NCI-H146 treated with DMSO at 0.1 percent for 48 hours (cell line): Measurements from ENCODE around the gene APMAP.

Experiments
- DNase-seq: peaks from one replicate; lab custom pipeline; 2025; ENCODE audit not compliant: unreplicated experiment; lab: John Stamatoyannopoulos, UW

Gene APMAP

DNA sequence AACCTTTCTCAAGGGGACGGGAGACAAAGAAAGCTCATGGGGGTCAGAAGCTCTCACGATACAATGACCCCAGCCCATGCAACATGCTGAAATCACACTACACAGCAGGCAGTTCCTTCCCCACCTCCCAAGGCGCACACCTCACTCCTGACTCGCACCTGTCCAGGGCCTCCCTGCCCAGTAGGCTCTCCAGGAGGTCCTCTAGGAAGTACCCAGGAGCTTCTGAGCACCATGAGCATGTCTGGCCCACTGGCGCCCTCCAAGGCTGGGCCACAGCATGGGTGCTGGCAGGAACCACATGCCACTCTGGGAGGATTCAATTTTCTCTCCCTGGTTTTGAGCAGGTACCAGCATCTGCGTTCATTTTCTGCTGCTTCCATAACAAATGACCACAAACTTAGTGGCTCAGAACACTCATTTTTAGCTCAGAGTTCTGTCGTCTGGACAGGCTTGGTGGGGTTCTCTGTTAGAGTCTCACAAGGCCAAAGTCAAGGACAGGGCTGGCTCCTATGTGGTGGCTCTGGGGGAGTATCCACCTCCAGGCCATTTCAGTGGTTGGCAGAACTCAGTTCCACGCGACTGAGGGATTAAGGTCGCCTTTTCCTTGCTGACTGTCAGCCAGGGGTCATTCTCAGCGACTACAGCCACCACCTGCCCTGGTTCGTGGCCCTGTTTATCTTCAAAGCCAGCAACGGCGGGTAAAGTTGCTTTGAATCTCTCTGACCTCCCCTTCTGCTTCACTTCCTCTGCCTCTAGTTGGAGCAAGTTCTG lies 32.7 kb upstream of the APMAP start:
- DNase-seq = no peak

GRCh38 chr20:25024171-25024570 lies 31.6 kb upstream of the APMAP start:
- no peak for DNase-seq

DNA sequence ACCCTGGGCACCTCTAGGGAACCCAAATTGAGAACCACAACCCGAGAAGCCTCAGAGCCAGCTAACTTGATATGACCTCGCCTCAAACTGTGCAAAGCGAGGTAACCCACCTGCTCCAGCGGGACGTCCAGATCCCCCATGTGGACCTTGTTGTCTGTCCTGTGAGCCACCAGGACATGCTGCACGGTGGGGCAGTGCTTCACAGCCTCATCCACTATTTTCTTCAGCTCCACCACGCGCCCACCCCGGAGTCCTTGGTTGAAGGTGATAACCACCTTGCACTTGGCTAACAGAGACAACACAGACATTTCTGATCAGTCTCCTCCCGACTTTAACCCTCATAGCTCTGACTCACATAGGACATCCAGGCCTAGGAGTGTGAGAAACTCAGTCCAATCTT lies 30.8 kb upstream of the APMAP start:
- no peak for DNase-seq

DNA sequence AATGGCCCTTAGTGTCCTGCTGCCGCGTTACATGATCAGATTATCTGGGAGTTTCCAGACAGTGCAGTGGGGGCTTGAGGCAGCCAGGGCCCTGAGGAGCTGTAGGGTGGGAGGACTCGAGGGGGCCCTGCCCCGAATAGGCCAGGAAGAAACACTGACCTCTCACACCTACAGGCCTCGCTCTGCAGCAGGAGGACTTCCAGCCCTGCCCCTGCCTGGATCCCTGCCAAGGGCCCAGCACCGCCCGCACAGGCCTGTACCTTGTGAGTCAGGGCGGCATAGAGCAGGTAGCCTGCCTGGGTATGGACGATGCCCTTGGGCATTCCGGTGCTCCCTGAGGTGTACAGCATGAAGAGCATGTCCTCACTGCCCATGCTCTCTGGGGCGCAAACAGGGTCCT lies 30.1 kb upstream of the APMAP start:
- no peak for DNase-seq

DNA sequence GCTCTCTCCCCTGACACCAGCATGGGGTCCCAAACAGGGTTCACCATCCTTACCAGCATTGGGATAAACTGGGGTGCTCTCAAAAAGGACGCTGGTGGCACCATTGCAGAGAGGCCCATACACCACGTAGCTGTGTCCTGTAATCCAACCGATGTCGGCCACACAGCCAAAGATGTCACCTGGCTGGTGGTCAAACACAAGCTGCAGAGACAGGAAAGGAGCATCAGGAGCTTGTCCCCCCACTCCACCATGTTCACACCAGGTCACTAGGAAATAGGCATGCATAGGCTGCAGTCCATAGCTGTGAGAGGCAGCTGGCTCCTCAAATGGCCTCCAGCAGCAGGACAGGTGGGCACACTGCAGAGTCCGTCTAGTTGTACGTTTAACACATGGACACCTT lies 28.8 kb upstream of the APMAP start:
- DNase-seq = no peak

DNA sequence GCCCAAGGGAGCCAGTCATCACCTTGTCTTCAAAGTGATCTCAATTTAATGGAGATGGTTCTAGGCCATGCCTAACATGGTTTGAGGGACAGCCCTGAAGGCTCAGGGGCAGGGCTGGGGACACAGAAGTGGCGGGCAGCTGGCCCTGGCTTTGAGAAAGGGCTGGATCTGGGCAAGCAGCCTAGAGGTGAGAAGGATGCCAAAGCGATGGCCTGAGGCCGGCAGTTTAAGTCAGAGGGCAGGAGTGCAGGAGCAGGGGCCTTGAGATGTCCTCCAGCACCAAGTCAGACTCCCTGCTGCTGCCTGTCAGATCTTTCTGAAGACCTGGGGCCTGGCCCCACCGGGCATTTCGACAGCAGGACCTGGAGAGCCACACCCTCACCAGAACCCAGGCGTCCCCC lies 28.4 kb upstream of the APMAP start:
- DNase-seq = no peak

- DNase-seq = no peak
These were observed 27.8 kb upstream of the APMAP start for GRCh38 chr20:25020345-25020744.

DNA sequence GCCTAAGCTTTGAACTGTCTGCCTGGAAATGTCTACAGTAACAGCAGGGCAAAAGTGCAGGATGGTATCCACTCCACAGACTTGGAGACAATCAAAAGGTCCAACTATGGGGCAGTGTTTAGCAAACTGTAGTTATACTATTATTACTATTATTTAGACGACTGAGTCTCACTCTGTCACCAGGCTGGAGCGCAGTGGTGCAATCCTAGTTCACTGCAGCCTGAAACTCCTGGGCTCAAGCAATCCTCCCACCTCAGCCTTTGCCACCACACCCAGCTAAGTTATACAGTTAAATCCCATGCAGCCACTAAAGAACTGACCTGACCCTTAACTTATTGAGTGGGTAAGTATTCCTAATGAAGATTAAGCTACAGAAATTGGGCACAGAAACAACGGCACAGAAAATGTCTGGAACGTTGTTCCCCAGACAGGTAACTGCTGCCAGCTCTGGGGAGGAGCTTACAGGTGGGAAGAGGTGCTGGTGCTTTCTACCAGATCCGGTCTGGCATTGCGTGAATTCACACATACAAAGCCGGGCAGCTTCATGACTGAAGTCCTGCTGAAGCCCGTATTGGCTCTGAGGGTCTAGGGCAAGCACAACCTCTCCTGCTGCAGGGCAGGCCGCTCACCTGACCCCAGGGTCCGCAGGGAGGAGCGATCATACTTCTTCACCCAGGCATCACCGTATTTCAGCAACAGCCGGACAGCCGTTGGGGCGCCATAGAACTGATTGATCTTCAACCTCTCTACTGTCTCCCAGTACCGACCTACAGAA lies 27.0 kb upstream of the APMAP start:
- DNase-seq = no peak

DNA sequence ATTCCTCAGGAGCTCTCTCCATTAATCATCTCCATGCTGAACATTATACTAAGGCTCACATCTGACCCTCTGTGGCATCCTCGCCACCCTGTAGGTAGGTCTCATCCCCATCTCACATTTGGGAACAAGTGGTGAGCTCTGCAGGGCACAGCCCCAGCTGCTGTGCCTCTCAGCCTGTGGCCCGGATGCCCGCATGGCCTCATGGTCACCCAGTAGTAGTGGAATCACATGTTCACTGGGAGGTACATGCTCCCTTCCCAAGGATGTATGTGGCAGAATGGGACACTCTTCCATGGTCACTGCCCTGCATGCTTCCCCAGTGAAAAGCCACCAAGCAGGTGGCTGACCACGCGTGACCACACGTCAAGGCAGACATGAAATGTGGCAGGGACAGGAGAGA lies 26.3 kb upstream of the APMAP start:
- no peak for DNase-seq

DNA sequence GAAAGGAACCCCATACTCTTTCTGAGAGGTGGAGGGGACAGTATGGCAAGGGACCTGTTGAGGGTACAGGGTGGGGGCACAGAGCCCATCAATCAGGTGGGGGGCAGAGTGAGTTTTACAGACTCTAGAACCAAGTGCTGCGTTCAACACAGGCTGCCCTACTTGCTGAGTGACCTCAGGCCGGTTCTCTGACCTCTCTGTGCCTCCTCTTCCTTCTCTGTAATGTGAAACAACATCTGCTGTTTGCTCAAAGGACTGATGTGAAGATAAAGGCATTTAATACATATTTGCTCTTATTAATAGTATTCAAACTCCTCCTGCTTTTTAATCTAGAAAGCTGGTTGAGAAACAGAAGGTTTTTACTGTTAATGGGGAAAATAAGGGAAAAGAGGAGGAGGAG lies 25.9 kb upstream of the APMAP start:
- DNase-seq = no peak

DNA sequence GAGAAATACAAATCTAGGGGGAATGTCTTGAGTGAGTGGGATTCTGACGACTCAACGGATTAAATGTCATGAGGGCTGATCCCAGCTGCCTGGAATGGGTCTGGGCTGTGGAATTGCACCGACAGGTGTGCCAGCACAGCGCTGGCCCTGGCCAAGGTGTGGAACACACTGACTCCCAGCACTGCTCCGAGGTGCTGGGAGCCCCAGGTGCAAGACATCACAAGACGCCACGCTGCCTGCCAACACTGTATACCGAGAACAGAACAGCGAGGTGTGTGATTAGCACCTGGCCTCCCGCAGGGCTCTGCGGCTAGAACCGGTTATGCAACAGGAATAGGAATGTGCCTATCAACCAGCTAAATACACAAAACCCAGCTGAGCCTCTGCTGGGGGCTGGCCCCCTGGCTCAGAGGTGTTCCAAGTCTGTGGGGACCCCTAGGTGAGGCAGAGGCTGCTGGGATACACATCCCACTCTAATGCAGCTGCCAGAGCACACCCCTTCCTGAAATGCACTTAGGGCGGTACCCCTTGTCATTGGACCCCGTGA lies 24.8 kb upstream of the APMAP start:
- DNase-seq = peak; percentile 84

DNA sequence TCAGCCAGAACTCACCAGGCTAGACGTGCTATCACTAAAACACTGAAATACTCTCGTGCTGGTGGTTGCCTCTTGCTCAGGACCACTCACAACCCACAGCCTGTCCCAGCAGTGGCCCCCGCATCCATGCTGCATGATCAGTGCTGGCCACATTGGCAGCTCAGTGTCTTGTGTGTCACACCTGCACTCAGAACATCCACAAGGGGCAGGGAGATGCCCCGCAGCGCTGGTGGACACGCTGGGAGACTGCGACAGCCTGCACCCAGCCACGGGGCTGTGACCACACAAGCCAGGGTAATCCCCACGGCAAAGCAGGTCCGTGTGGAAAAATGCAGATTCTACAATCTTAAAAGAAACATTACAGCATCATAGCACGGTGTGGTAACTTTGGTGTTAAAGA lies 23.9 kb upstream of the APMAP start:
- DNase-seq = no peak

- no peak for DNase-seq
These were observed 23.4 kb upstream of the APMAP start for GRCh38 chr20:25015986-25016385.

- peak; percentile 45 for DNase-seq
These were observed 22.3 kb upstream of the APMAP start for GRCh38 chr20:25014816-25015215.

GRCh38 chr20:25013478-25014380 lies 21.2 kb upstream of the APMAP start:
- DNase-seq = no peak

DNA sequence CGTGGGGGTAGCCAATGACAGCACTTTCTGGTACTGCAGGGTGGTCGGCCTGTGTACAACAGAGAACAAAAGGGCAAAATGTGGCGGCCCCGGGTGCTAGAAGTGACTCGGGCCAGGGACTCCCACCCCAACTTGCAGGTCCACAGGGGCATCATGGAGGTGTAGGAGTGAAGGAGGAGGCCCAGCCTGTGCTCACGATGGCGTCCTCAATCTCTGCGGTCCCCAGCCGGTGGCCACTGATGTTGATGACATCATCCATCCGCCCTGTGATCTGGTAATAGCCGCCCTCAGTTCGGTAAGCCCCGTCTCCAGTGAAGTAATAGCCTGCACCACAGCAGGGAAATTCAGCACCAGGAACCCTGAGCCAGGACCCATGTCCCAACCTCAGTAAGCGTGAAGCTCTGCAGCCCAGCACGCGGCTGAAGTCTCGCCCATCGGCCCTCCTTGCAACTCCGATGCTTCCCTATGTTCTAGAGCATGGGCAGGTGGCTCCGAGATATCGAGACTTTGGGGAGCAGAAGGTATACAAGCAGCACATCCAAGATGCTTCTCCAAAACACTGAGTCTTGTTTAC lies 20.2 kb upstream of the APMAP start:
- DNase-seq = no peak

DNA sequence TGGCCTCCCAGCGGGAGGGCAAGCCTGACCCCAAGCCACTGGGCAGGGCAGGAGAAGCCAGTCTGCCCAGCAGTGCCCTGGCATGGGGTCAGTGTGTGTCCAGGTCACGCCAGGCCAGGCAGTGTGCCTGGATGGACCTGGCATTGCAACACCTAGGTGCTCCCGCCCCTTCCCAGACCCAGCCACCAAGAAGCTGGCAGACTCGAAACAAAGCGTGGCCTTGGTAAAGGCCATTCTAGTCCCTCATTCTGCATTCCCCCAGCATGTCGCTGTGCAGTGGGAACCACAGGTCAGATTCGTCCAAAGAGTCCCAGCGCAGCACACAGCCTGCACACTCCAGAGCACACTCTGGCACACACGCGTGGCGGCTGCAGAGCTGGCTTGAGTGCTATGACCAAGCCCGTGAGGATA lies 19.3 kb upstream of the APMAP start:
- no peak for DNase-seq

GRCh38 chr20:25011261-25011660 lies 18.7 kb upstream of the APMAP start:
- no peak for DNase-seq

DNA sequence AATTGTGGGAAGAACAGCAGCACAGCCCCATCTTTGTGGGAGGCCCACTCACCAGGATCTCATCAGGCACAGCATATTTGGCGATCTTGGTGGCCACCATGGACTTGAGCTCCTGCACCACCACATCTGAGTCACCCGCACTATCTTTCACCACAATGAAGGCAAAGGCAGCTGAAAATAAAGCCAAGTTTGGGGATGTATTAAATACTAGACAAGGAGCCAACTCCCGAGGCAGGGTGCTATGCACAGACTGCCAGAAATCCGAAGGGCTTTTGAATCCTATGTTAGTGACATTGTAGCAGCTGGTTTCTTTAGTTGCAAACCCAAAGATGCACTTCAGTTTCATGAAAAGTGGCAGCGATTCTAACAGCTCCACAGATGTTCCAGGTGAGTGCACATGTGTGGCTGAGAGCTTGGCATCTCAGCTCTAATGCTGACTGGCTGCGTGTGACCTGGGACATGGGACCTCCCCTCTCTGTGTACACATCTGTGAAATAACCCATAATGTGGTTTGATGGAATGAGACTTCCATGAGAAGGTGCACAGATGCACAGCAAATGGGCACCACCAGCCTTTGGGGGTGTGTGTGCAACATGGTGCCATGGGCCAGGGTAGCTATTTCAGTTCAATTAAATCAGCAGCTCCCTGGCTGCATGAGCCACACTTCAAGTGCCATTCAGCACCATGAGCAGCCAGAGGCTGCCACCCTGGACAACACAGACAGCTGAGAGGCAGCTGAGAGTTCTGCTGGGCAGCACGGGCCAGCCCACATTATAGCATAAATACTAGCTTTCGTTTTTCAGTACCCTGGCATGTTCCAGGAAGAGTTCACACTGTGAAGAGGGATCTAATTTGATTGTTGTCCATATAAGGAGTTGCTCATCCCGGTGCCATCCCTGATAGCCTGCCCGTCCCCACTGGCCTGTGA lies 16.9 kb upstream of the APMAP start:
- no peak for DNase-seq
